Liver (tissue), 3 donors: Measurements from ENCODE around the gene NKIRAS1.

Experiments used
- ATF3 ChIP-seq: IDR thresholded peaks from 2 replicates; pipeline ENCODE4 v1.6.1; 2016; ENCODE audit warnings: antibody characterized with exemption
- CTCF ChIP-seq: fragments of 150-350 bp; IDR thresholded peaks from 2 replicates; pipeline ENCODE4 v1.5.1; 2017; ENCODE audit warnings: improper control_type of control experiment, low read depth, low read length; ENCODE audit not compliant: missing input control
- FOXA1 ChIP-seq: IDR thresholded peaks from 2 replicates; pipeline ENCODE4 v1.6.1; 2016; ENCODE audit warnings: antibody characterized with exemption
- GABPA ChIP-seq, 2 donors: IDR thresholded peaks in 1 of 2; conservative IDR thresholded peaks in 1 of 2; 2 replicates each; pipeline ENCODE4 v1.6.1; 2016; ENCODE audit warnings: antibody characterized with exemption in 2 of 2, mild to moderate bottlenecking in 1 of 2, moderate library complexity in 1 of 2
- HNF4G ChIP-seq: IDR thresholded peaks from 2 replicates; pipeline ENCODE4 v1.6.1; 2016; ENCODE audit warnings: antibody characterized with exemption
- MAX ChIP-seq: IDR thresholded peaks from 2 replicates; pipeline ENCODE4 v1.6.1; 2016; ENCODE audit warnings: antibody characterized with exemption
- RAD21 ChIP-seq, 2 donors: IDR thresholded peaks; 2 replicates each; pipeline ENCODE4 v1.6.1; 2016; ENCODE audit warnings: antibody characterized with exemption in 2 of 2, mild to moderate bottlenecking in 2 of 2
- REST ChIP-seq: IDR thresholded peaks from 2 replicates; pipeline ENCODE4 v1.6.1; 2016; ENCODE audit warnings: antibody characterized with exemption, mild to moderate bottlenecking
- RXRA ChIP-seq, 2 donors: IDR thresholded peaks; 2 replicates each; pipeline ENCODE4 v1.6.1; 2017 to 2018; ENCODE audit warnings: antibody characterized with exemption in 2 of 2, mild to moderate bottlenecking in 1 of 2
- SP1 ChIP-seq: IDR thresholded peaks from 2 replicates; pipeline ENCODE4 v1.6.1; 2018; ENCODE audit warnings: antibody characterized with exemption, mild to moderate bottlenecking
- TAF1 ChIP-seq: conservative IDR thresholded peaks from 2 replicates; pipeline ENCODE4 v1.6.1; 2016; ENCODE audit warnings: antibody characterized with exemption, mild to moderate bottlenecking
- YY1 ChIP-seq: IDR thresholded peaks from 2 replicates; pipeline ENCODE4 v1.6.1; 2016; ENCODE audit warnings: antibody characterized with exemption, mild to moderate bottlenecking
- ZBTB33 ChIP-seq: IDR thresholded peaks from 2 replicates; pipeline ENCODE4 v1.6.1; 2016; ENCODE audit warnings: antibody characterized with exemption
- donor health status: healthy.
- donor health status: healthy.

- TF ChIP-seq CTCF, result no peak
- TF ChIP-seq HNF4G, result no peak
- peak in 1 of 2 donors; percentile 43 for TF ChIP-seq RAD21 (IDR thresholded peaks at IDR 0.05)
- TF ChIP-seq MAX, result no peak
- TF ChIP-seq REST, result no peak
- TF ChIP-seq SP1, result no peak
- TF ChIP-seq ATF3, result no peak
- TF ChIP-seq TAF1, result no peak
- no peak for TF ChIP-seq RXRA (IDR thresholded peaks at IDR 0.05)
- no peak for TF ChIP-seq ZBTB33
- TF ChIP-seq FOXA1, result no peak
- no peak for TF ChIP-seq GABPA (IDR thresholded peaks at IDR 0.05 in 1 of 2, conservative IDR thresholded peaks at IDR 0.05 in 1 of 2)
- TF ChIP-seq YY1, result no peak
Measured at GRCh38 chr3:23884481-23884880, 32.3 kb downstream of the NKIRAS1 start.
